Activated CD4-positive, alpha-beta T cell treated with anti-CD3 and anti-CD28 coated beads, Interleukin-2, amount 50 U/mL, for 4 hours (primary cell): ENCODE measurements around the gene CLOCK.

ENCODE experiments used
- DNase-seq, 2 experiments: peaks; one replicate each; pipeline ENCODE4 v3.0.0-alpha.2; 2020

The CLOCK gene

DNA sequence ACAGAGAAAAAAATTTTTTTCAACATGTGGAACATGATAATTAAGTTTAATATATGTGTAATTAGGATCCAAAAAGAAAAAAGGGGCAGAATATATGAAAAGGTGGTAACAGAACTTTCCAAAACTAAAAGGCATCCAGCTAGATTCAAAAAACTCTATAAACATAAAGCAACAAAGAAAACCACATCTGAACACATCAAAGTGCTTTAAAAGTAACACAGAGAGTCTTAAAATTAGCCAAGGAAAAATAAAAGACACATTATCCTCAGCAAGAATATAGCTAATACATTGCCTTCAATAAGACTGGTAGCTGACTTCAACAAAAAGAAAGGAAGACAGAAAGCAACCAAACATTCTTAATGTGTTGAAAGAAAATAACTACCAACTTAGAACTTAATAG lies 8.2 kb downstream of the CLOCK start:
- no peak for DNase-seq

DNA sequence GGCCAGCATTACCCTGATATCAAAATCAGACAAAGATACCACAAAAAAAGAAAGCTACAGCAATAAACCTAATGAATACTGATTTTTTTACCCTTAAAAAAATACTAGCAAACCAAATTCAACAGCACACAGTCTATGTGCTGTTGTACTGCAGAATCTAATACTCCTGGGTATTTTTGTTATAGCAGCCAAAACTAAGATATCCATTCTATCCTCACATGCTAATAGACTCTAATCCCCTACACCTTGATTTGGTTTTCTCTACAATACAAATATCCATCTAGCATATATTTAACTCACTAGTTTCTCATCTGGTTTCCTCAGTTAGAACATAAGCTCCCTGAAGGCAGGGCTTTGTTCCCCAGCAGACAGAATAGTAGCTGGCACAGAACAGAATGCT lies 12.4 kb downstream of the CLOCK start:
- no peak for DNase-seq

DNA sequence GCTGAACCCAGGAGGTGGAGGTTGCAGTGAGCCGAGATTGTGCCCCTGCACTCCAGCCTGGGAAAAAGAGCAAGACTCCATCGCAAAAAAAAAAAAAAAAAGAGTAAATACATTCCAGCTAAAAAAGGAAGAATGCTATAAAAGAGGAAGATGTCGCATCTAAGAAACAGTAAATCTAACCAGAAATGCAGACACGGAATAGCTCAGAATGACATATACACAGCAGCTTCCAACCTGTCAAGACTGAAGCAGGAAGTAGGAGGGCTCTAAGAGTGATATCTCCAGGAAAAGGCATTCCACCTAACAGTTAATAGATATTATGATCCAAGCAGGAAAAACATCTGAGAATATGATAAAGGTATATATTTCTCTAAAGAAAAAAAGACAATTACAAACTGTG lies 16.0 kb downstream of the CLOCK start:
- DNase-seq: no peak

DNA sequence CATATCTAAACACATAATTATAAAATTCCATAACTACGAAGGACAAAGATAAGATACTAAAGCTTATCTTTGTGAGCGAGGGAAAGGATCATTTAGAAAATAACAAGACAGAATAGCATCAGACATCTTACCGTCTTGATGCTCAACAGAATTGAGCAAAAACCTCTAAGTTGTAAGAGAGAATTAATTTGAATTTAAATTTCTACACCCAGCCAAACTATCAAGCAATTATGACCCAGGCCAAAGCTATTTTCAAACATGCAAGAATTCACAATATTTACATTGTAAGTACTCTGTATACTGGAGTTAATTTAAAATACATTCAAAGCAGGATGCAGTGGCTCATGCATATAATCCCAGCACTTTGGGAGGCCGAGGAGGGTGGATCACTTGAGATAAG lies 16.5 kb downstream of the CLOCK start:
- no peak for DNase-seq

DNA sequence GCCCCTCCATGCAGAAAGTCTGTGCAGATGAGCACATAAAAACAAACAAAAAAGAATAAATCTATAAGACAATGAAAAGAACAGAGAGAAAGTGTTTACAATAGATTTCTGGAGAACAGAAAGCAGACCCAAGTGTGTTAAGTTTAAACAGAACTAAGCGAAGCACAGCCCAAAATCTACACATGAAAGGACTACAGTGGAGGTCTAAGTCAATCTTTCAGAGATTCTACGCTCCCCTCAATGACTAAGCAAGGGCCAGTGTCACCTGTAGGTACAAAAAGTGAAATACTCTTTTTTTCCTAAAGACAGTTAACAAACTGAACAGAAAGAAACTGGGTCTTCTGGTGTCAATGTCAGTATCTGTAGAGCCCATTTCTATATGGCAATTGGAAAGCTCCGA lies 18.2 kb downstream of the CLOCK start:
- no peak for DNase-seq

DNA sequence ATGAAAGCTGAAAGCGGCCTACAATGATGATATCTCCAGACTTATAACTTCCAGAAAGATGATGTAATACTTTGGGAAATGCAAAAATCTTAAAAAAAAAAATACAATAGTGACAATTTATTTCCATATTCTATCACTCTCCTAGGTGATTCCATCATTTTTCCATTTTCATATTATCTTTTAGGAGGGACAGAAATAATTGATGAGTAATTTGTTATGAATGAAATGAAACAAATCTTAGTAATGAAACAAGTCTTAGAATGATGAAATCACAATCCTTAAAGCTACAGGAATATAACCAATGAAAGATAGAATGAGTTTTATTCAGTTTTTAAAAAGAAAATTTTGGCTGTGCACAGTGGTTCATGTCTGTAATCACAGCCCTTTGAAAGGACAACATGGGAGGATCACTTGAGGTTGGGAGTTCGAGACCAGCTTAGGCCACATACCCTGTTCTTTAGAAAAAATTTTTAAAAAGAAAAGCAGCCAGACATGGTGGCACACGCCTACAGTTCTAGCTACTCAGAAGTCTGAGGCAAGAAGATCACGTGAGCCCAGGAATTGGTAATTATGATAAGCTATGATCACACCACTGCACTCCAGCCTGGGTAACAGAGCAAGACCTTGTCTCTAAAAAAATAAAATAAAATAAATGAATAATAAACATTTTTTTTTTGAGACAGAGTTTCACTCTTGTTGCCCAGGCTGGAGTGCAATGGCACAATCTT lies 21.7 kb downstream of the CLOCK start:
- no peak for DNase-seq

DNA sequence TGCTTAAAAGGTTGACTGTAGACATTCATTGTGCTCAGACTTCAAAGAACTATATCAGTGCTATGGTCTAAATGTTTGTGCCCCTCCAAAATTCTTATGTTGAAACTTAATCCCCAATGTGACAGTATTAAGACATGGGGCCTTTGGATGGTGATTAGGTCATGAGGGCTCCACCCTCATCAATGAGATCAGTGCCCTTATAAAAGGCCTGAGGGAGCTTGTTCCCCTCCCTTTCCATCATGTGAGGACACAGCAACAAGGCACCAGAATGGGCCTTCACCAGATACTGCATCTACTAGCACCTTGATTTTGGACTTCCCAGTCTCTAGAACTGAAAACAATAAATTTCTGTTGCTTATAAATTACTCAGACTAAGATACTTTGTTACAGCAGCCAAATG lies 28.3 kb downstream of the CLOCK start:
- no peak for DNase-seq

DNA sequence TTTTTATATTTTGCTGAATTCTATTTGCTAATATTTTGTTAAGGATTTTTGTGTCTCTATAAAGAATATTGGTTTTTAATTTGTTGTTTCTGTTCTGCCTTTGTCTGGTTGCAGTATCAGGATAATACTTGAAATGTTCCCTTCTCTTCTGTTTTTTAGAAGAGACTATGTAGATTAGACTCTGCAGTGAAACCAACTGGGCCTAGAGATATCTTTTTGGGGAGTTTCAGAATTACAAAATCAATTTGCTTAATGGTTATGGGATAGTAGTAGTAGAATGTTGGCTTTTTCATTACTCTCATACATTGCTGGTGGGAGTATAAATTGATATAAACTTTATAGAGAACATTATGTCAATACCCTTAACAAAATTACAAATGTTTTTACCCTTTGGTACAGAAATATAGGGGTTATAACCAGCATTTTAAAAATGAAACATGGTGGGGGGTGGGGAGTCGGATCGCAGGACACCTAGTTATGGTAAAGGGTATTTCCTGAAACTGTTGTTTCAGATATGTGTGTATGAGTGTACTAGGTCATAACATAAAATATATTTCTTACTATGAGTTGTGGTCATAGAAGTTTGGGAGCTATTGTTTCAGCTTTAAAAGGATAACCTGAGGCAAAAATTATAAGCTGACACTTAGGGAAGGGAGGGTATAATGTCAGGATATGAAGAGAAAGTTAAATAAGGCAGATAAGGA lies 29.0 kb downstream of the CLOCK start:
- no peak for DNase-seq

DNA sequence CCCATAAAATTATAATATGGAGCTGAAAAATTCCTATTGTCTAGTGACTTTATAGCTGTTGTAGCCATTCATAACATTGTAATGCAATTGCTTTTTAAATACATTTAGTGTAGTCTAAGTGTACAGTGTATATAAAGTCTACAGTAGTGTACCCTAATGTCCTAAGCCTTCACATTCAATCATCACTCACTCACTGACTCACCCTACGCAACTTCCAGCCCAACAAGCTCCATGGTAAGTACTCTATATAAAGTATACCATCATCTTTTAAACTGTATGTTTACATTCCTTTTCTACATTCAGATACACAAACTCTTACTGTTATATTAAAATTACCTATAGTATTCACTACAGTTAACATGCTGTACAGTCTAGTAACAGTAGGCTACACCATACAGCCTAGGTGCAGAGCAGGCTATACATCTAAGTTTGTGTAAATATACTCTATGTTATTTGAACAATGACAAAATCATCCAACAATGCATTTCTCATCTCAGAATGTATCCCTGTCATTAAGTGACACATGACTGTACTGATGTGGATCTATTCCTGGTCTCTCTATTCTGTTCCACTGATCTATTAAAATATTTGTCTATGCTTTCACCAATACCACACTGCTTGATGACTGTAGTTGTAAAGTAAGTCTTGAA lies 33.7 kb downstream of the CLOCK start:
- no peak for DNase-seq

DNA sequence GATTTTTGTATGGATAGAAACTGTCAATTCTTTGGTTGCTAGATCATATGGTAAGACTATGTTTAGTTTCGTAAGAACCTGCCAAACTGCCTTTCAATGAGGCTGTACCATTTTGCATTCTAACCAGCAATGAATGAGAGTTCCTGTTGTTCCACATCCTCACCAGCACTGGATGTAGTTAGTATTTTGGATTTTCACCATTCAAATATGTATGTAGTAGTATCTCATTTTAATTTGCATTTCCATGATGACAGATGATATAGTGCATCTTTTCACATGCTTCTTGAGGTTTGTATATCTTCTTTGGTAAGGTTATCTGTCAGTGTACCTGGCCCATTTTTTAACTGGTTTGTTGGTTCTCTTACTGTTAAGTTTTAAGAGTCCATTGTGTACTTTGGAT lies 34.6 kb downstream of the CLOCK start:
- DNase-seq: no peak

DNA sequence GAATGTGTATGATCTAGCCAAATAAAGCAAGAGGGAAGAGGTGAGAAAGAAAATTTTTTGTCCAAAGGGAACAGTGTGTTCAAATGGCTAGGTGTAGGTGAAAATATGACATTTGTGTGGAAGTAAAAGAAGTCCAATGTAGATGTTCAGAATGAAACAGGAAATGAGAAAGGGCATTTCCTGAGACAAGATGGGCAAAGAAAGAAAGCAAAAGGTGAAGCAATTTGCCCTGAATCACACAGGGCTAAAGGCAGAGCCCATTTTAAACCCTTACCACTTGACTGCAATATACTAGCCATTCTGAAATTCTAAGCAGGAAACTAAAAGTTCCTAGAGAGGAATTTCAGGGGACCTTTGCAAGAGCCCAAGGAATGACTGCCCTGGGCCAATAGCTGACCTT lies 36.0 kb downstream of the CLOCK start:
- DNase-seq: no peak

DNA sequence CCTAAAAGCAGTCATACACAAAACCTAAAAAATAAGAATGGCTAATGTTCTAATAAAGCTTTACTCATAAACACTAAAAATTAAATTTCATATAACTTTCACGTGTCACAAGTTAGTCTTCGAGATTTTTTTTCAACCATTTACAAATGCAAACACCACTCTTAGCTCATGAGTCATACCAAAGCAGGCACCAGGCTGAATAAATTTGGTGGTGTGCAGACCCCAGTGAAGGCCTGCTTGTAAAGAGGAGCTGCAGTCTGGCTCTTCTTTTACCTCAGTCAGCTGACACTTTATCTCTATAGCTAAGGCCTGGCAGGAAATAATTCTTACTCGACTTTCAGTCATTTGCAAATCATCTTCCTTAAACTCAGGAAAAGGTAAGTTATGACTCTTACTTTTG lies 37.4 kb downstream of the CLOCK start:
- DNase-seq: no peak

DNA sequence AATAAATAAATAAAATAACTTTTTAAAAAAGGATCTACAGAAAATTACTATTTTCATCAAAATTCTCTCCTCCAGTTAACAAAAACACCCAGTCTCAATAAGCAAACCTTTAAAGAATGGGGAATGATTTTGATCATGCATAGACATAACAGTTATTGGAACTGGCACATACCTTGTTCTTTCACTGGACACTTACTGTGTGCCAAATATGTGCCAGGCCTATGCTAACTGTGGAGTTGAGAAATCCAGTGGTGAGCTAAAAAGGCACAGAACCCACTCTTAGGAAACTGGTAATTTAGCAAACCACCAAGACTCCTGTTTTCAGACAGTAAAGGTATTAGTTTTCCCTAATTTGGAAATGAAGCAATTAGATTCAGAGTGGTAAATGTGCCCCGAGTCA lies 39.1 kb downstream of the CLOCK start:
- DNase-seq: no peak

DNA sequence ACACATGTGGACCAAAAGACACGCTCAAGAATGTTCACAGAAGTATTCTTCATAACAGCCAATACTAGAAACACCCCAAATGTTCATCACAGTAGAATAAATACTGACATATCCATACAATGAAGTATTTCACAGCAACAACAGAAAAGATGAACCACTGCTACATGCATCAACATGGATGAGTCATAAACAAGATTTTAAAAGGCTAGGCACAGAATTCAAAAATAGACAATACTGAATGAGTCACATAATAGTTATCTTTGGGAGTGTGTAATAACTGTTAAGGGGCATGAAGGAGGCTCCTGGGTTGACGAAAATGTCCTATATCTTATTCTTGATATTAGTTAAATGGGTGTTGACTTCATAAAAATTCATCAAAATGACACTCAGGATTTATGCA lies 43.5 kb downstream of the CLOCK start:
- DNase-seq: no peak

DNA sequence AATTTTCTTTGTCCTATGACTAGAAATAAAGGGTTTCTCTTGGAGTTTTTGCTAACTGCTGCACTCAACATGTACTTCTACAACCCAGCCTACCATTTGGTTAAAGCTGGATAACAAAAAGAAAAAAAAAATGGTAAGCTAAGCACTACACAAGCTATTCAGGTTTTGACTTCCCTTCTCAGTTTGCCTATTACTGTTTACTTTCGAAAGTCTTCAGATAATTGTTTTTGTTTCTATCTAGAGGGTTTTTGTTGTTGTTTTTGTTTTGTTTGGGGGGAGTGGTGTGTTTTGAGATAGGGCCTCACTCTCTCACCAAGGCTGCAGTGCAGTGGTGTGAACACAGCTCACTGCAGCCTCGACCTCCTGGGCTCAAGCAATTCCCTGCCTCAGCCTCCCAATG lies 46.6 kb downstream of the CLOCK start:
- DNase-seq: no peak

DNA sequence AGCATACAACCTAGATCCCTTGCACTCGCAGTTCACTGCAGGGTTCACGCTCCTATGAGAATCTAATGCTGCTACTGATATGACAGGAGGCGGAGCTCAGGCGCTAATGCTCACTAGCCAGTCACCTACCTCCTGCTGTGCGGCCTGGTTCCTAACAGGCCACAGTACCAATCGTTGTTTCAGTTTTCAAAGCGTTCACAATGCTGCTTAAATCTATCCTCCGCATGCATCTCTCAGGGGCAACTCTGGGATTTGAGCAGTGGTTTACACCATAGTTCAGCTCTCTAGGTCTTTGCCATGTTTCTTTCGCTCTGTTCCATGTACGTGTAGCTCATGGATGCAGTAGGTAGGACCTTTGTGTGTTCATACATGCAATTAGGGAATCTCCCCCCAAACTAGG lies 47.2 kb downstream of the CLOCK start:
- DNase-seq: no peak

DNA sequence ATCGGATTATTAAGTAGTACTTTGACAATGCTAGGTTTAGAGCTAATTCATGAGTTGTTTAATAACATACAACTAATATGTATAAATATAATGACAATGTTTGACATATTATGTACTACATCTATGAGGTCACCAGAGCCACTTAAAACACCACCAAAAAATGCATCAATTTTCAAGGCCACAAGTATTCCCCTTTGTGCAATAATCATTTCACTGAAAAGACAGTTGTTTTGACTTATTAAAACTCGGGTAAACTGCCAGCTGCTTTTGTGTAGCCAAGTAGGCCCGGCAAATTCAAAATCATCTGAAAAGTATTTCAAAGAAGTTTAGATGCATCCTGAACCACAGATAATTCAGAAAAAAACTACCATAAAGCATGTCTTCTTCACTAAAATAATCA lies 48.7 kb downstream of the CLOCK start:
- DNase-seq: no peak

DNA sequence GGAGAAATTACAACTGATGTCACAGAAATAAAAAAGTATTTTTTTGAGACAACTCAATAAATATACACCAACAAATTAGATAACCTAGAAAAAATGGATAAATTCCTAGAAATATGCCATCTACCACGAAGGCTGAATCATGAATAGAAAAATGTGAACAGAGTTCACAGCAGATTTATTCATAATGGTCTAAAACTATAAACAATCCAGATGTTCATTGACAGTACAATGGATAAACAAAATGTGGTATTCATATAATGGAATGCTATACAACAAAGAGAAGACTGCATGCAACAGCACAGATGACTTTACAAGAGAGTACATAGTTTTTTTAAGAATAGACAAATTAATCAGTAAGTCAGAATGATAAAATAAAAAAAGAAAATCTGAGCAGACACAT lies 55.2 kb downstream of the CLOCK start:
- DNase-seq: no peak

DNA sequence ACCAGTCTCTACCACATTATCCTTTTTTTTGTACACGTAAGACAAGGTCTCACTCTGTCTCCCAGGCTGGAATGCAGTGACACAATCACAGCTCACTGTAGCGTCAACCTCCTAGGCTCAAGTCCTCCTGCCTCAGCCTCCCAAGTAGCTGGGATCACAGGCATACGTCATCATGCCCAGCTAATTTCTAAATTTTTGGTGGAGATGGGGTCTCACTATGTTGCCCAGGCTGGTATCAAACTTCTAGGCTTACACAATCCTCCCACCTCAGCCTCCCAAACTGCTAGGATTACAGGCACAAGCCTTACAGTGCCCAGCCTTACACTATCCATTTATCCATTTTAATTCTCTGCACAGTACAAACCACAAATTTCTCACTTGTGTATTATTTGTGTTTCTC lies 58.0 kb downstream of the CLOCK start:
- no peak for DNase-seq

DNA sequence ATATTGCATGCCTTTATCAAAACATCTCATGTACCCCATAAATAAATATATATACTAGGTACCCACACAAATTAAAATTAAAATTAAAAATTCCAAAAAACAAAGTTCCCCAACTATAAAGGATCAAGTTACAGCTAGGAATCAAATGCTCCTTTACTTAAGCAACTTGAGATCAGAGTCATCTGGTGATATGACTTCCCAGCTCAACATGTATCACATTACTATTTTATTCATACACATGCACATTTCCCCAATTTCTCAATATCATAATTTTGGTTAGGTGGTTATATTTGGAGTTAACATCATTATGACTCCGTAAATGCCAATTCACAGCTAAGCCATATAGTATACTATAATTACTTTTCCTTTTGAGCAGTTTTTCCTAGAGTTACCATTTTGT lies 60.9 kb downstream of the CLOCK start:
- DNase-seq: no peak

DNA sequence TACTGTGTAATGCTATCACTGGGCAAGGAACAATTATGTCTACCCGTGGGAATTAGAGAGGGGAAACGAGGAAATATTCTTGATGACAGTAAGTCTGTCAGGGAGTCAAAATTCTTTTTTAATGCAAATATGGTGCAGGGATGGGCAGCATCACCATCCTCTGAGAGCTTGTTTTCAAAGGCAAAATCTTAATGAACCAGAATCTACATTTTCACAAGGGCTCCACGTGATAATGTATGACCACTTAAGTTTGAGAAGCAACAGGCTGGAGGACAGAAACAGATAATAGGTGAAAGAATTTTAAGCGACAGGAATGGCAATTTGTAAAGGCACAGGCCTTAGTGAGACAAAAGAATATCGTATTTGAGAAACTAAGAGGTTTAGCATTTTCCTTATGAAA lies 63.4 kb downstream of the CLOCK start:
- DNase-seq: no peak

DNA sequence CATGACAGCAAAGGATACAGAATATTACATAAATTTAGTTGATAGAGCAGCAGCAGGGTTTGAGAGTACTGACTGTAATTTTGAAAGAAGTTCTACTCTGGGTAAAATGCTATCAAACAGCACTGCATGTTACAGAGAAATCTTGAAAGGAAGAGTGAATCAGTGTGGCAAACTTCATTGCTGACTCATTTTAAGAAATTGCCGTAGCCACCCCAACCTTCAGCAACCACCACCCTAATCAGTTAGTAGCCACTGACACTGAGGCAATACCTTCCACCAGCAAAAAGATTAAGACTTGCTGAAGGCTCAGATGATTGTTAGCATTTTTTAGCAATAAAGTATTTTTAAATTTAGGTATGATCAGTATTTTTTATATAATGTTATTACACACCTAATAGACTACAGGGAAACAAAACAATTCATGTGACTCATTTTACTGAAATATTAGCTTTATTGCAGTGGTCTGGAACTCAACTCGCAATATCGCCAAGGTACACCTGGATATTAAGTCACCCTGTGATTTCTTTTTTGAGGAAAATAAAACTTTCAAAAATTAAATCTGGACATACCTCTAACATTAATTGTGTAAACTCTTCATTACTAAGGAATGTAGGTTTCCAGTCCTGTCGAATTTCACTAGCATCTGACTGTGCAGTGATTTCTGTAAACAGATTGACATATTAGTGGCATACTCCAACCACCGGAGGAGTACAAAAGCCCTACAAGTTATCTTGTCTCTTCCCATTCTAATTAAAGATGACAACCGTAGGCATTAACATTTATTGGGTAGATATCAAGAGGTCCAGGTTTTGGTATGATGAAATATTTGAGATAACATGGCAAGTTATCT lies 71.1 kb downstream of the CLOCK start:
- DNase-seq: no peak

DNA sequence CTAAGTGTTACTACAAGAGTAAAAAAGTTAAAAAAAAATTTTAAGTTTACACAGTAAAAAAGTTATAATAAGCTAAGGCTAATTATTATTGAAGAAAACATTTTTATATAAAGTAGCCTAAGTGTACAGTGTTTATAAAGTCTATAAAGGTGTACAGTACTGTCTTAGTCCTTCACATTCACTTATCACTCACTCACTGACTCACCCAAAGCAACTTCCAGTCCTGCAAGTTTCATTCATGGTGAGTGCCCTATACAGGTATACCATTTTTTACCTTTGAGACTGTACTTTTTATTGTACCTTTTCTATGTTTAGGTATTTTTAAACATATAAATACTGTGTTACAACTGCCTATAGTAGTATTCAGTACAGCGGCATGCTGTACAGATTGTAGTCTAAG lies 76.7 kb downstream of the CLOCK start:
- no peak for DNase-seq

DNA sequence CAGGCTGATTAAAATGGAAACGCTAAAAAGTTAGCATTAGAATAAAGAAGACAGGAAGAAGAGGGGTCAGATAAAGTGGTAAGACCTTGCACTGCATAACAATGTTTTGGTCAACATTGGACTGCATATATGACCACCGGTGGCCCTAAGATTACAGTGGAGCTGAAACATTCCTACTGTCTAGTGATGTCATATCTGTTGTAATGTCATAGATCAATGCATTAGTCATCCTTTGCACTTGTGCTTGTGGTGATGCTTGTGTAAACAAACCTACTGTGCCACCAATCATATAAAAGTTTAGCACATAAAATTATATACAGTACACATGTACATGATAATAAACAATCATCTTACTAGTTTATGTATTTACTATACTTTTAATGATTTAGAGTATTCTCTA lies 78.0 kb downstream of the CLOCK start:
- no peak for DNase-seq
